ENCODE data around the gene C16orf92. TPM values are rescaled to one million over a fixed set of nuclear protein-coding genes. Genes with fewer than 3 reads are reported as not detected.

C16orf92 gene, protein sequence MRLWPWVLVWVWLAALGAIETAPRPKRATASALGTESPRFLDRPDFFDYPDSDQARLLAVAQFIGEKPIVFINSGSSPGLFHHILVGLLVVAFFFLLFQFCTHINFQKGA
- total RNA-seq, result not detected
- long read RNA-seq, result 0 reads

DNA sequence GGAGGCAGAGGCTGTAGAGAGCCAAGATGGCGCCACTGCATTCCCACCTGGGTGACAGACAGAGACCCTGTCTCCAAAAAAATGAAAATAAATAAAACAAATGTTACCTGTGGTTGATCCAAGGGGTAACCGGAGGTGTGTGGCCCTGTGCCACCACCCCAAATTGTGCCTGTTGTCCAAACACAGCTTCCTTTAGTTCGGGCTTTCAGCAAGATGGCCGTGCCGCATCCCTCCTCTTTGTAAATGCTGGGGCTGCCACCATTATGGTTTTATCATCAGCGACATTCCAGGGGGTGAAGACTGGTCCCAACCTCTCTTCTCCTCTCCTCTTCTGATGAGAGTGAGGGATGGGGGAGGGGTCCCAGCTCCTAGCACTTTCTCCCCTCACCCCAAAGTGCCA, at the start of gene C16orf92:
Gene C16orf92, plus strand, starts transcription at position 312 of the 400 bp plus-strand sequence. CDS start 143 bp downstream, outside the sequence.
- no peak for DNase-seq (ENCODE audit: low spot score)

DNA sequence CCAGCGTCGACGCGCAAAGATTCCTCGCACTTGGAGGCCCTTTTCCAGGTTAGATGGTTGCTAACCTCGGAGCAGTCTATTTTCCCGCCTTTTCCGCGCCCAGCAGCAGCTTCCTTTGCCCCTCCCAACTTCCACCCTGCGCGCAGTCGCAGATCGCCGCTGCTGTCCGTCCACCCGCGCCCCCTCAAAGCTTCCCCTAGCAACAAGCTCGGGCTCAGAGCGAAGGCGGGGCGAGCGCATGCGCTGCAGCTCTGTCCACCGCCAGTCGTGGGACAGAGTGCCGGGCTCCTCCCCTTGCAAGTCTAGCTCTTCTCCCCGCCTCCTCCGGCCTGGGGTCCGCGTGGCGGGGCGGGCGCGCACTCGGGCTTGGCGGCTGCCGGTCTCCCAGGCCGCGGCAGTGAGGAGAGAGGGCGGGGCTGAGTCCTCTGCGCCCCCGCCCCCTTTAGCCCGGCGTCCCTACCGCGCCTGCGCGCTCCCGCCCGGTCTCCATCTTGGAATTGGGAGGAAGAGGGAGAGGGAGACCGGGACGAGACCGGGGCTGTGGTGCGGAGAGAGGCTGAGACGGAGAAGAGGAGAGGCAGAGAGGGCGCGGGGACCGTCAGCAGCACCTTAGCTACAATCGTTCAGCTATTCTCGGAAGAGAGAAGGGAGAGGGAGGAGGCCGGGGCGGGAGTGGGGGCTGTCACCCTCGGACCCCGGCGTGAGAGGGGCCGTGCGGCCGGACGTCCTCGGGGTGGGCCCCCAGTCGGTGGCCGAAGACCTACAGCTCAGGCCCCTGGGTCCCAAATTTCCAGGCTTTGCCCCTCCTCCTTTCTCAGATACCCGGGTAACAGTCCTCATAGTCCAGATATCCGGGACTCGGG, 49.4 kb upstream of the C16orf92 start, which contains the start of gene TAOK2:
Gene TAOK2, plus strand, starts transcription at position 485 of the 863 bp plus-strand sequence. CDS start 3,905 bp downstream, outside the sequence.
- peak; percentile 99 for DNase-seq (ENCODE audit: low spot score)

DNA sequence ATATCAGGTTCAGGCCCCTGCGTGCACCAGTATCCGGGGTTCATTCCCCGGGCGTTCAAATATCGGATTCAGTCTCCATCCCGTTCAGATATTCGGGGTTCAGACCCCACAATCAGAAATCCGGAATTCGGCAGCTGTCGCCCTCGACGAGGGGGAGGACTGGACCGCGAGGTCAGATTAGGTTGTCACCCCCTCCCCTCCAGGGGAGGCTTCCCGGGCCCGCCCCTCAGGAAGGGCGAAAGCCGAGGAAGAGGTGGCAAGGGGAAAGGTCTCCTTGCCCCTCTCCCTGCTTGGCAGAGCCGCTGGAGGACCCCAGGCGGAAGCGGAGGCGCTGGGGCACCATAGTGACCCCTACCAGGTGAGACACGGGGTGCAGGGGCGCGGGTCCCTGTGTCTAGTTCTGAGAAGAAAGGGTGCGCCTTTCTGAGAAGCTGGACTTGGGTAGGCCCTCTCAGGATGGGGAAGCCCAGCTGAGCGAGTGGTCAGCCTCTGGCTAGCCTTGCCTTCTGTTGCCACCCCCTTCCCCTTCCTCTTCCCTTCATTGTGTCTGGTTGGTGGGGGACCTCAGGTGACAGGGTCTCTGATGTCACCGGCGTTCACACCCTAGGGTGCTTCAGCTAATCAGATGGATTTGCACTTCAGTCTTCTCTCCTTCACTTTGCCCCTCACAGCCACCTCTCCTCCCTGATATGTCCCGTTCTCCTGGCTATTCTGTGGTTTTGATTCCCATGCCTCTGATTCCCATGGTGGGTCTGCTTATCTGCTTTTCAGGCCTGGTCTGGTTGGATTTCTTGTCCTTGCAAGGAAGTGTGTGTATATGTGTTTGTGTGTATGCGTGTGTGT, 48.5 kb upstream of the C16orf92 start:
- peak; percentile 89 for DNase-seq (ENCODE audit: low spot score)

DNA sequence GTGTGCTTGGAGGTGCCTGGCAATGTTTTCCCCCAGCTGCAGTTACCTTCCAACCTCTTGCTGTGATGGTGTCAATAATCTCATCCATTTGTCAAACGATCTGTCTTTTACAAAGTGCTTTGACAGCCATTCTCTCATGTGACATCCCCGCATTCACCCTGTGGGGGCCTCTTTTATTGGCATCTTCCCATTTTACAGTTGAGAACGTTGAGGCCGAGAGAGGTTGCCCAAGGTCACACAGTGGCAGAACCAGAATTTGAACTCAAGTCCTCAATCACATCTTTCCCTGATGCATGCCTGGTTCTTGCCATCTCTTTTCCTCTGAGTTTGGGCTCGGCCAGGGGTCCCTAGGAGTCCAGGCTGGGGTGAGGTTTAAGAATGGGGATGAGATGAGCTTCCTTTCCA, 47.9 kb upstream of the C16orf92 start:
- peak; percentile 30 for DNase-seq (ENCODE audit: low spot score)

DNA sequence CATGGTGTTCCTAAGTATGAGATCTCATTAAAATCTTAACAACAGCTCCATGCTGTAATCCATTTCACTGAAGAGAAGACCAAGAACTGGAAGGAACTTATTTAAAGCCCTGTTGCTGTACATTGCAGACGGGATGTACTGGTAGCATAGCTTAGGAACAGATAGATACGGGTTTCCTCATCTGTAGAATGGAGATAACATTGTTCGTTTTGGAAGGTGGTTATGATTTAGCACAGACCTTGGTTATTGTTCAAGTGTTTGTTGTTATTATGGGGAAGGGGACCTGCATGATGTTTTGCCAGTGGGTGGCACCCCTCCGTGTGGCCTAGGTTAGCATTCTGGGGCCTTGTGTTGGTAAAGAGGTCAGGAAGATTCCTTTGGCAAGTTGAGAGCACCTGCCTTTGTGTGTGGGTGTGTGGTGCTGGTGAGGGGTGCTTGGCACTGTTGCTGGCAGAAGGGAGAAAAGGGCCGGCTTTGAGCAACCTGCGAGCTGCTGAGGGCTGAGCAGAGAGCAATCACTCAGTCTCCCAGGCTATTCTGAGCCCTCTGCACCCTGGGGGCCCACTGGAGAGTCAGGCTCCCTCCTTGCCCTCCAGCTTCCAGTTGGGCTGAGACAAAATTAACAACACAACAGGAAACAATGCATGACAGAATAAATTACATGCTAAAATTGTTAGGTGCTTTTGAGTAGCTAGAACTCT, 47.0 kb upstream of the C16orf92 start:
- no peak for DNase-seq (ENCODE audit: low spot score)

DNA sequence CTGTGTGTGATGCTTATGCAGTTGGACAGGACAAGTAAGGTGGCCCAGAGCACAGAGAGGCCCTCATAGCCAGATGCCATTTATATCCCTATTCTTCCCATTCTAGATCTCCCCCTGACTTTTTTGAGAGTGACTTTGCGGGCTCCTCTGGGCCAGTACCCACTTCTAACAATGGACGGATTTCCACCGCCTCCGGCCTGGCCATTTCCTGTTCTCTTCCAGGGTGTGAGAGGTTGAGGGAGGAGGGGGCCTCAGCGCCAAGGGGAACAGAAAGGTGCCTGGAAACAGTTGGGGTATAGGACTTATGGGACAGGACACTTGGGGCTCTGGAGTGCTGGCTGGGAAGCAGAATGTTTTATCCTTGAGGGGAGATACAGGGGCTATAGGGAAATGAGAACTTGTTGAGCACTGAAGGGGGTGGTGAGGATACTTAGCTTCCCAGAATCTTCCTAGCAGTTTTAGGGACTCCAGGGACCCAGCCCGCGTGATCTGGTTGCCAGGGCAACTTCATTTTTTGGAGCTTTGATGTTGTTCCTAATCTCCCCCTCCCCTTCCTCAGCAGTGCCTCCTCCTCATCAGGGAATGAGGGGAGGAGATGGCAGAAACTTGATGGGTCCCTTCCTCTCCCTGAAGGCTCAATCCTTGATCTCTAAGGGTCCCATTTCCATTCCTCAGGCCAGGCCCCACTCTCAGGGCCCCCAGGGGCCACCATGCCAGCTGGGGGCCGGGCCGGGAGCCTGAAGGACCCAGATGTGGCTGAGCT, 45.8 kb upstream of the C16orf92 start:
- DNase-seq (ENCODE audit: low spot score), result no peak

DNA sequence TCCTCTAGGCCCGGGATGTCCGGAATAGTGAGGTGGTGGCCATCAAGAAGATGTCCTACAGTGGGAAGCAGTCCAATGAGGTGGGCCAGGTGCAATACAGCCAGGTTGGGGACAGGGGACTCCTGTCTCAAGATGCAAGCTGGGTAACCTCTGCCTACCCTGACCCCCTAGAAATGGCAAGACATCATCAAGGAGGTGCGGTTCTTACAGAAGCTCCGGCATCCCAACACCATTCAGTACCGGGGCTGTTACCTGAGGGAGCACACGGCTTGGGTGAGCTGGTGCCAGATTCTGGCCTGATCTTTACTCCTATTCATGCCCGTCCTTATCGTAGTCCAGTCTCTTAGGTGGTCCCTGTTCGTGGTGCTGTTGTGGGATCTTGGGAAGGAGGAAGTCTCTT, 44.9 kb upstream of the C16orf92 start:
- DNase-seq (ENCODE audit: low spot score), result no peak

DNA sequence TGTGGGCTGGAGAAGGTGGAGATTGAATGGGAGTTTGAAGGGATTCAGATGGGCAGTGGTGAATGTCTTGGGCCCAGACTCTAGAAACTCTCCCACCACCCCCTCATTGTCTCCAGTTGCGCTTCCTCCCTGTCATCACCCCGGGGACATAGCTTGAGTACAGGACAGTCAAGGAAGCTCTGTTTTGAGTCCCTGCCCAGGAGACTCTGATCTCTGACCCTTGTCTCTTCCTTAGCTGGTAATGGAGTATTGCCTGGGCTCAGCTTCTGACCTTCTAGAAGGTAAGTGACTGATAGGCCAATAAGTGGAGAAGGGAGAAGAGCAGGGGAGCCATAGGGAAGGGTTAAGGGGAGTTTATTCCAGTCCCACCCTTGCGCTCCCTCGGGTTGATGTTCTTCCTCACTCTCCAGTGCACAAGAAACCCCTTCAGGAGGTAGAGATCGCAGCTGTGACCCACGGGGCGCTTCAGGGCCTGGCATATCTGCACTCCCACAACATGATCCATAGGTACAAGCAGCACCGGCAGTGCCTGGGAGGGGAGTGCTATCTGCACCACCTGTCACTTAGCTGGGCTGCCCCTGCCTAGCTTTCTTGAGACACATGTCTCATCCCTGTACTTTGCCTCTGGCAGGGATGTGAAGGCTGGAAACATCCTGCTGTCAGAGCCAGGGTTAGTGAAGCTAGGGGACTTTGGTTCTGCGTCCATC, 44.3 kb upstream of the C16orf92 start:
- DNase-seq (ENCODE audit: low spot score), result no peak

DNA sequence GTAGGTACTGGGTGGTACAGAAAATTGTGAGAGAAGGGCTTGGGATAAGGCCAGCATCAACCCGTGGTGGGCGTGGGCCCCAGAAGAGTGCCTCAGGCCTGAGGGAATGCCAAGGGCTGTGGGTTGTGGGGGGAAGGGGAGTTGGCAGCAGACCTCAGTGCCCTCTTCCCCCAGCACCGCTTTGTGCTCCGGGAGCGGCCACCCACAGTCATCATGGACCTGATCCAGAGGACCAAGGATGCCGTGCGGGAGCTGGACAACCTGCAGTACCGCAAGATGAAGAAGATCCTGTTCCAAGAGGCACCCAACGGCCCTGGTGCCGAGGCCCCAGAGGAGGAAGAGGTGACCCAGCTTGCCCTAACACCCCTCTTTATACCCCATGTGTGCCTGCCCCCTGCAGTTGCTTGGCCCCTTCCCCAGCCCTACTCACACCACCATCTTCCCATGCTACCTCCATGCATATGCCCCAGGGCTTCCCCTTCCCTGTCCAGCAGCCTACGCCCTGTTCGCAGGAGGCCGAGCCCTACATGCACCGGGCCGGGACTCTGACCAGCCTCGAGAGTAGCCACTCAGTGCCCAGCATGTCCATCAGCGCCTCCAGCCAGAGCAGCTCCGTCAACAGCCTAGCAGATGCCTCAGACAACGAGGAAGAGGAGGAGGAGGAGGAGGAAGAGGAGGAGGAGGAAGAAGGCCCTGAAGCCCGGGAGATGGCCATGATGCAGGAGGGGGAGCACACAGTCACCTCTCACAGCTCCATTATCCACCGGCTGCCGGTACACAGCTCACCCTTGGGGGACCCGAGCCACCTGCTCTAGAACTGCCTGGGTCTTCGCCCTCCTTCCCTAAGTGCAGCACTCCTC, 40.2 kb upstream of the C16orf92 start:
- no peak for DNase-seq (ENCODE audit: low spot score)

DNA sequence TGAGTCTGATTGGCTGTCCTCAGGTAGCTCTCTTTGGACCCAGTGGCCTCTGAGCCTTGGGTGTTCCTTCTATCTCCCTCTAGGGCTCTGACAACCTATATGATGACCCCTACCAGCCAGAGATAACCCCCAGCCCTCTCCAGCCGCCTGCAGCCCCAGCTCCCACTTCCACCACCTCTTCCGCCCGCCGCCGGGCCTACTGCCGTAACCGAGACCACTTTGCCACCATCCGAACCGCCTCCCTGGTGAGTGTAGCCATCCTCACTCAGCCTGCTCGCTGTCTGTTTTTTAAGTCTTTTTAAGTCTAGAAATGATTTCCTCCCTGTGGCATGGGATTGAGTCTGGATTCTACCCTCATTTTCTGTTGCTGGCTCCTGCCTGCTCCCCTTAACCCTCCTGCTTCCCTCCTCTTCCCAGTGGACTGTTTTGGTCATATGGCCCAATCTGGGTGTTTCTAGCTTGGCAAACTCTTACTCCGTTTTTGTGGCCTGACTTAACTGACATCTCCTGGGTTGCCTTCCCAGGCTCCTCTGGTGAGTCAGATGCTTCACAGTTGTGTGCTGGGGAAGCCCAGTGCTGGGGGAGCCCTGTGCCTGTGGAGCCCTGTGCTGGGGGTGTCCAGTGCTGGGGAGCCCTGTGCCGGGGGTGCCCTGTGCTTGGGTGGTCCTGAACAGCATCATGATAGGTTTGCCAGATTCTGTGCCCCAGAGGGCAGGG, 39.4 kb upstream of the C16orf92 start:
- no peak for DNase-seq (ENCODE audit: low spot score)

DNA sequence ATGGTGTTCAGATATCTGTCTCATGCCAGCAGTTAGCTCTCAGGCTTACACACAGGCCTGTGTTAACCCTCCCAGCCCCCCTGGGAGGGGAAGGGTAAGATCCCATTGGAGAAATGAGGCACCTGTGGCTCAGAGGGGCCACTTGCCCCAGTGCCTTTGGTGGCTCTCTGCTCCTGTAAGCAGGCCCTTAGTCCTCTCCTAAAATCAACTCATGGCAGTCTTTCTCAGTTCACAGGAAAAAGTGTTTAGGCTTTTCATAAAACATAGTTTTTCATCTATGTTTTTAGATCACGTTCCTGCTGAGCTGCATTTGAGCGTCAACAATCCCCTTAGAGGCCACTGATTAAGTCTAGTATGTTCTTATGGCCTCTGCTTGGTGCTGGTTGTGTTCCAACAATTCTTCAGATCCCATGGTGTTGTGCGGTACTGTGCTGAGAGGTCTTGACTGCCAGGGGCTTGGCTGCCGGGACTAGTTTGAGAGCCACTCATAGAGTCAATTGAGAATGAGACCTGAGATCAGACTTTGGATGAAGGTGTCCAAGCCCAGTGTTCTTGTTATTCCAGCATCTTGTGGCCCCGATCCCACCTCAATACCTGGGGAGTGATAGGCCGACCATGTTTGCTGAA, 38.7 kb upstream of the C16orf92 start:
- no peak for DNase-seq (ENCODE audit: low spot score)

DNA sequence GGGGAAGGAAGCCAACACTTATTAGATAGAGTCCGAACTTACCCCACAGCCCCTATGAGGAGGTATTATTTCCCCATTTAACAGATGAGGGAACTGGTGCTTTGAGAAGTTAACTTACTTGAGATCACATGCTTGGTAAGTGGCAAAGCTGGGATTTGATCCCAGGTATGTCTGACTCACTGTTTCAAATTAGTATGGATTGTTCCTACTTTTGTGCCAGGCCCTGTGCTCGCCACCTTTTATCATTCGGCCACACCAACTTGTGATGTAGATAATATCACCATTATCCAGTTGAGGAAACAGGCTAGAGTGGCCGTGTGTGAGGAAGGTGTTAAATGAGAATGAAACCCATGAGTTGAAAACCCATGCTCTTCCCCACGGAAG, 38.2 kb upstream of the C16orf92 start:
- no peak for DNase-seq (ENCODE audit: low spot score)

DNA sequence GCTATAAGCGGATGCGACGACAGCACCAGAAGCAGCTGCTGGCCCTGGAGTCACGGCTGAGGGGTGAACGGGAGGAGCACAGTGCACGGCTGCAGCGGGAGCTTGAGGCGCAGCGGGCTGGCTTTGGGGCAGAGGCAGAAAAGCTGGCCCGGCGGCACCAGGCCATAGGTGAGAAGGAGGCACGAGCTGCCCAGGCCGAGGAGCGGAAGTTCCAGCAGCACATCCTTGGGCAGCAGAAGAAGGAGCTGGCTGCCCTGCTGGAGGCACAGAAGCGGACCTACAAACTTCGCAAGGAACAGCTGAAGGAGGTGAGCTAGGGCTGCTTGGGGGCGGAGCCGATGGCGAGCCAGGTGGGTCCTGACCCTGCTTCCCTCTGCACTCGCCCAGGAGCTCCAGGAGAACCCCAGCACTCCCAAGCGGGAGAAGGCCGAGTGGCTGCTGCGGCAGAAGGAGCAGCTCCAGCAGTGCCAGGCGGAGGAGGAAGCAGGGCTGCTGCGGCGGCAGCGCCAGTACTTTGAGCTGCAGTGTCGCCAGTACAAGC, 37.7 kb upstream of the C16orf92 start:
- no peak for DNase-seq (ENCODE audit: low spot score)

DNA sequence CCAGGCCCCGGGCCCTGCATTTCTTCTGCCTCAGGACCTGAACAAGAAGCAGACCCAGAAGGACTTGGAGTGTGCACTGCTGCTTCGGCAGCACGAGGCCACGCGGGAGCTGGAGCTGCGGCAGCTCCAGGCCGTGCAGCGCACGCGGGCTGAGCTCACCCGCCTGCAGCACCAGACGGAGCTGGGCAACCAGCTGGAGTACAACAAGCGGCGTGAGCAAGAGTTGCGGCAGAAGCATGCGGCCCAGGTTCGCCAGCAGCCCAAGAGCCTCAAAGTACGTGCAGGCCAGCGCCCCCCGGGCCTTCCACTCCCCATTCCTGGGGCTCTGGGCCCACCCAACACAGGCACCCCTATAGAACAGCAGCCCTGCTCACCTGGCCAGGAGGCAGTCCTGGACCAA, 36.8 kb upstream of the C16orf92 start:
- DNase-seq (ENCODE audit: low spot score), result no peak

DNA sequence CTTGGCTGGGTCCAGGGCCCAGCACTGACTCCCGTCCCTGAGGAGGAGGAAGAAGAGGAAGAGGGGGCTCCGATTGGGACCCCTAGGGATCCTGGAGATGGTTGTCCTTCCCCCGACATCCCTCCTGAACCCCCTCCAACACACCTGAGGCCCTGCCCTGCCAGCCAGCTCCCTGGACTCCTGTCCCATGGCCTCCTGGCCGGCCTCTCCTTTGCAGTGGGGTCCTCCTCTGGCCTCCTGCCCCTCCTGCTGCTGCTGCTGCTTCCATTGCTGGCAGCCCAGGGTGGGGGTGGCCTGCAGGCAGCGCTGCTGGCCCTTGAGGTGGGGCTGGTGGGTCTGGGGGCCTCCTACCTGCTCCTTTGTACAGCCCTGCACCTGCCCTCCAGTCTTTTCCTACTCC, 36.1 kb upstream of the C16orf92 start:
- DNase-seq (ENCODE audit: low spot score), result no peak

DNA sequence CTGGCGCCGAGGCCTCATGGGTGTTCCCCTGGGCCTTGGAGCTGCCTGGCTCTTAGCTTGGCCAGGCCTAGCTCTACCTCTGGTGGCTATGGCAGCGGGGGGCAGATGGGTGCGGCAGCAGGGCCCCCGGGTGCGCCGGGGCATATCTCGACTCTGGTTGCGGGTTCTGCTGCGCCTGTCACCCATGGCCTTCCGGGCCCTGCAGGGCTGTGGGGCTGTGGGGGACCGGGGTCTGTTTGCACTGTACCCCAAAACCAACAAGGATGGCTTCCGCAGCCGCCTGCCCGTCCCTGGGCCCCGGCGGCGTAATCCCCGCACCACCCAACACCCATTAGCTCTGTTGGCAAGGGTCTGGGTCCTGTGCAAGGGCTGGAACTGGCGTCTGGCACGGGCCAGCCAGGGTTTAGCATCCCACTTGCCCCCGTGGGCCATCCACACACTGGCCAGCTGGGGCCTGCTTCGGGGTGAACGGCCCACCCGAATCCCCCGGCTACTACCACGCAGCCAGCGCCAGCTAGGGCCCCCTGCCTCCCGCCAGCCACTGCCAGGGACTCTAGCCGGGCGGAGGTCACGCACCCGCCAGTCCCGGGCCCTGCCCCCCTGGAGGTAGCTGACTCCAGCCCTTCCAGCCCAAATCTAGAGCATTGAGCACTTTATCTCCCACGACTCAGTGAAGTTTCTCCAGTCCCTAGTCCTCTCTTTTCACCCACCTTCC, 35.5 kb upstream of the C16orf92 start:
- no peak for DNase-seq (ENCODE audit: low spot score)

Measured in mesenteric fat pad (tissue), 1 donor.